ENCODE data around the gene C5orf47. TPM values are rescaled to one million over a fixed set of nuclear protein-coding genes. Genes with fewer than 3 reads are reported as not detected.
A peak's percentile ranks its signal among the peaks of the same experiment; 100 is the strongest.

Gene C5orf47
- total RNA-seq, 3 donors from 2014 or later (not counting 1 experiment from before 2014, with no cell fraction given), result not detected

GRCh38 chr5:173963182-173963838 lies 25.7 kb upstream of the C5orf47 start:
- no peaks in the 10 kb centered on the region for H3K9me3 Mint-ChIP-seq

GRCh38 chr5:173963867-173964441 lies 25.0 kb upstream of the C5orf47 start:
- 60% methylated on average over 17 of the region's 19 CpGs for WGBS (ENCODE audit: insufficient coverage)
- ATAC-seq (no peak), DNase-seq (peak in 1 of 2 donors; percentile 70)
- H3K4me3 ChIP-seq (ENCODE audit: low read length), result no peak overlapping the region
- H3K27ac ChIP-seq (ENCODE audit: low read length), result no peak overlapping the region
- no peaks in the 10 kb centered on the region for H3K9me3 ChIP-seq (ENCODE audit: control insufficient read depth, insufficient read depth, low read length)
- peaks cover 2% of the 10 kb centered on the region for H3K36me3 ChIP-seq (ENCODE audit: control insufficient read depth, insufficient read depth, low read length)
- H3K4me1 ChIP-seq (ENCODE audit: control insufficient read depth, insufficient read depth, low read length), result no peaks in the 10 kb centered on the region
- no peak overlapping the region for H3K4me3 Mint-ChIP-seq
- H3K27ac Mint-ChIP-seq, result no peak overlapping the region
- intact Hi-C loops (cut with micrococcal nuclease), result no loop called here
- H3K36me3 Mint-ChIP-seq, result no peaks in the 10 kb centered on the region
- H3K4me1 Mint-ChIP-seq, result peaks cover 0 to 4% of the 10 kb centered on the region in 2 donors
- no peak for TF ChIP-seq CTCF (IDR thresholded peaks at IDR 0.05)
- no peaks in the 10 kb centered on the region for H3K9me3 Mint-ChIP-seq
- no peaks in the 10 kb centered on the region for H3K27me3 ChIP-seq (ENCODE audit: control insufficient read depth, insufficient read depth, low read length)
- no peaks in the 10 kb centered on the region for H3K27me3 Mint-ChIP-seq (ENCODE audit: low read depth in 2 of 2)

More at GRCh38 chr5:173963182-173963838, 25.7 kb upstream of the C5orf47 start:
- TF ChIP-seq CTCF (IDR thresholded peaks at IDR 0.05), result no peak
- Histone ChIP-seq H3K36me3 (ENCODE audit: control insufficient read depth, insufficient read depth, low read length) (peaks cover 2% of the 10 kb centered on the region), H3K4me3 (ENCODE audit: low read length) (no peak overlapping the region), H3K9me3 (ENCODE audit: control insufficient read depth, insufficient read depth, low read length) (no peaks in the 10 kb centered on the region), H3K27ac (ENCODE audit: low read length) (no peak overlapping the region), H3K27me3 (ENCODE audit: control insufficient read depth, insufficient read depth, low read length) (no peaks in the 10 kb centered on the region), H3K4me1 (ENCODE audit: control insufficient read depth, insufficient read depth, low read length) (no peaks in the 10 kb centered on the region)
- Mint-ChIP-seq H3K36me3 (no peaks in the 10 kb centered on the region), H3K27me3 (ENCODE audit: low read depth in 2 of 2) (no peaks in the 10 kb centered on the region), H3K27ac (no peak overlapping the region), H3K4me3 (no peak overlapping the region), H3K4me1 (peaks cover 0 to 4% of the 10 kb centered on the region in 2 donors)
- intact Hi-C loops (cut with micrococcal nuclease), result no loop called here
- DNase-seq (no peak), ATAC-seq (no peak)
- WGBS (ENCODE audit: insufficient coverage), result 84% methylated on average over 8 of the region's 10 CpGs

GRCh38 chr5:173964506-173964905 lies 24.5 kb upstream of the C5orf47 start:
- H3K4me3 Mint-ChIP-seq, result no peak overlapping the region
- no peak overlapping the region for H3K27ac Mint-ChIP-seq
- H3K27me3 Mint-ChIP-seq (ENCODE audit: low read depth in 2 of 2), result peaks cover 0 to 4% of the 10 kb centered on the region in 2 donors
- Histone ChIP-seq H3K36me3 (ENCODE audit: control insufficient read depth, insufficient read depth, low read length) (no peaks in the 10 kb centered on the region), H3K4me3 (ENCODE audit: low read length) (no peak overlapping the region), H3K4me1 (ENCODE audit: control insufficient read depth, insufficient read depth, low read length) (no peaks in the 10 kb centered on the region), H3K27me3 (ENCODE audit: control insufficient read depth, insufficient read depth, low read length) (no peaks in the 10 kb centered on the region), H3K27ac (ENCODE audit: low read length) (no peak overlapping the region), H3K9me3 (ENCODE audit: control insufficient read depth, insufficient read depth, low read length) (no peaks in the 10 kb centered on the region)
- H3K9me3 Mint-ChIP-seq, result no peaks in the 10 kb centered on the region
- no peak for TF ChIP-seq CTCF (IDR thresholded peaks at IDR 0.05)
- no peaks in the 10 kb centered on the region for H3K36me3 Mint-ChIP-seq
- H3K4me1 Mint-ChIP-seq, result peaks cover 0 to 8% of the 10 kb centered on the region in 2 donors
- DNase-seq (no peak), ATAC-seq (no peak)
- no CpG with 5 or more reads among the region's 1 CpG for WGBS (ENCODE audit: insufficient coverage)
- intact Hi-C loops (cut with micrococcal nuclease), result no loop called here
